ENCODE measurements around the gene LRPPRC. TPM values are rescaled to one million over a fixed set of nuclear protein-coding genes. Genes with fewer than 3 reads are reported as not detected.
"Not testable (repeated sequence)": the region's sequence is repeated elsewhere in the genome, so short reads cannot be mapped to it uniquely, and the experiment has no call there.

LRPPRC gene
- total RNA-seq, 1 donor from 2014 or later = 131 TPM

- Mint-ChIP-seq H3K27me3 (ENCODE audit: low read depth) (no peaks in the 10 kb centered on the region), H3K4me1 (no peaks in the 10 kb centered on the region), H3K36me3 (ENCODE audit: low read depth) (no peaks in the 10 kb centered on the region), H3K27ac (ENCODE audit: unreplicated experiment) (no peak overlapping the region), H3K9me3 (no peaks in the 10 kb centered on the region), H3K4me3 (no peak overlapping the region)
- DNase-seq (ENCODE audit: low read depth, low spot score) = no peak
- no peak for TF ChIP-seq CTCF (conservative IDR thresholded peaks at IDR 0.05)
Observed at GRCh38 chr2:44037221-44037620, 41.4 kb upstream of the LRPPRC start.

- H3K36me3 Mint-ChIP-seq (ENCODE audit: low read depth) = no peaks in the 10 kb centered on the region
- H3K9me3 Mint-ChIP-seq = no peaks in the 10 kb centered on the region
- no peak overlapping the region for H3K27ac Mint-ChIP-seq (ENCODE audit: unreplicated experiment)
- no peak for DNase-seq (ENCODE audit: low read depth, low spot score)
- peaks cover 12% of the 10 kb centered on the region for H3K27me3 Mint-ChIP-seq (ENCODE audit: low read depth)
- TF ChIP-seq CTCF (conservative IDR thresholded peaks at IDR 0.05) = no peak
- no peaks in the 10 kb centered on the region for H3K4me1 Mint-ChIP-seq
- H3K4me3 Mint-ChIP-seq = no peak overlapping the region
Observed at GRCh38 chr2:44033947-44034346, 38.2 kb upstream of the LRPPRC start.

GRCh38 chr2:44027076-44027475, 31.3 kb upstream of the LRPPRC start:
- DNase-seq (ENCODE audit: low read depth, low spot score); H3K27ac Mint-ChIP-seq (ENCODE audit: unreplicated experiment); H3K4me1 Mint-ChIP-seq; H3K4me3 Mint-ChIP-seq; H3K36me3 Mint-ChIP-seq (ENCODE audit: low read depth); H3K9me3 Mint-ChIP-seq: not testable (repeated sequence)
- peaks cover 24% of the 10 kb centered on the region for H3K27me3 Mint-ChIP-seq (ENCODE audit: low read depth)

GRCh38 chr2:44016282-44016681, 20.5 kb upstream of the LRPPRC start:
- H3K4me3 Mint-ChIP-seq = no peak overlapping the region
- no peaks in the 10 kb centered on the region for H3K9me3 Mint-ChIP-seq
- TF ChIP-seq CTCF (conservative IDR thresholded peaks at IDR 0.05) = no peak
- no peaks in the 10 kb centered on the region for H3K4me1 Mint-ChIP-seq
- DNase-seq (ENCODE audit: low read depth, low spot score) = peak; percentile 68
- no peaks in the 10 kb centered on the region for H3K36me3 Mint-ChIP-seq (ENCODE audit: low read depth)
- peaks cover 30% of the 10 kb centered on the region for H3K27me3 Mint-ChIP-seq (ENCODE audit: low read depth)
- H3K27ac Mint-ChIP-seq (ENCODE audit: unreplicated experiment) = no peak overlapping the region

- Mint-ChIP-seq H3K4me3 (no peak overlapping the region), H3K27me3 (ENCODE audit: low read depth) (peaks cover 40% of the 10 kb centered on the region), H3K36me3 (ENCODE audit: low read depth) (no peaks in the 10 kb centered on the region), H3K27ac (ENCODE audit: unreplicated experiment) (no peak overlapping the region), H3K4me1 (no peaks in the 10 kb centered on the region), H3K9me3 (no peaks in the 10 kb centered on the region)
- DNase-seq (ENCODE audit: low read depth, low spot score) = no peak
- no peak for TF ChIP-seq CTCF (conservative IDR thresholded peaks at IDR 0.05)
Observed at GRCh38 chr2:44015239-44015638, 19.4 kb upstream of the LRPPRC start.

GRCh38 chr2:44013205-44013604, 17.4 kb upstream of the LRPPRC start:
- not testable (repeated sequence) for H3K4me1 Mint-ChIP-seq; H3K36me3 Mint-ChIP-seq (ENCODE audit: low read depth); H3K27ac Mint-ChIP-seq (ENCODE audit: unreplicated experiment); H3K9me3 Mint-ChIP-seq; DNase-seq (ENCODE audit: low read depth, low spot score); H3K4me3 Mint-ChIP-seq
- H3K27me3 Mint-ChIP-seq (ENCODE audit: low read depth) = peaks cover 59% of the 10 kb centered on the region

- H3K4me1 Mint-ChIP-seq = no peaks in the 10 kb centered on the region
- H3K27me3 Mint-ChIP-seq (ENCODE audit: low read depth) = peaks cover 62% of the 10 kb centered on the region
- no peaks in the 10 kb centered on the region for H3K36me3 Mint-ChIP-seq (ENCODE audit: low read depth)
- H3K4me3 Mint-ChIP-seq = no peak overlapping the region
- TF ChIP-seq CTCF (conservative IDR thresholded peaks at IDR 0.05) = no peak
- H3K27ac Mint-ChIP-seq (ENCODE audit: unreplicated experiment) = no peak overlapping the region
- H3K9me3 Mint-ChIP-seq = no peaks in the 10 kb centered on the region
- DNase-seq (ENCODE audit: low read depth, low spot score) = no peak
Observed at GRCh38 chr2:44010266-44010665, 14.5 kb upstream of the LRPPRC start.
